Measurements from ENCODE around the gene SNAP91.
"Not testable (repeated sequence)": the region's sequence is repeated elsewhere in the genome, so short reads cannot be mapped to it uniquely, and the experiment has no call there.

DNA sequence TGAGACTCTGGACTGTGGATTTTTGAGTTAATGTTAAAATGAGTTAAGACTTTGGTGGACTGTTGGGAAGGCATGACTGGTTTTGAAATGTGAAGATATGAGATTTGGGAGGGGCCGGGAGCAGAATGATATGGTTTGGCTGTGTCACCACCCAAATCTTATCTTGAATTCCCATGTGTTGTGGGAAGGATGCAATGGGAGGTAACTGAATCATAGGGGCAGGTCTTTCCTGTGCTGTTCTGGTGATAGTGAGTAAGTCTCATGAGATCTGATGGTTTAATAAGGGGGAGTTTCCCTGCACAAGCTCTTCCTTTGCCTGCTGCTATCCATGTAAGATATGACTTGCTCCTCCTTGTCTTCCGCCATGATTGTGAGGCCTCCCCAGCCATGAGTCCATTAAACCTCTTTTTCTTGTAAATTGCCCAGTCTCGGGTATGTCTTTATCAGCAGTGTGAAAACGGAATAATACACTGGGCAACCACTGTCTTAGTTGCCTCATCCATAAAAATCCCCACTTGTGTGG, 137.2 kb downstream of the SNAP91 start:
- TF ChIP-seq, protein P1, sequence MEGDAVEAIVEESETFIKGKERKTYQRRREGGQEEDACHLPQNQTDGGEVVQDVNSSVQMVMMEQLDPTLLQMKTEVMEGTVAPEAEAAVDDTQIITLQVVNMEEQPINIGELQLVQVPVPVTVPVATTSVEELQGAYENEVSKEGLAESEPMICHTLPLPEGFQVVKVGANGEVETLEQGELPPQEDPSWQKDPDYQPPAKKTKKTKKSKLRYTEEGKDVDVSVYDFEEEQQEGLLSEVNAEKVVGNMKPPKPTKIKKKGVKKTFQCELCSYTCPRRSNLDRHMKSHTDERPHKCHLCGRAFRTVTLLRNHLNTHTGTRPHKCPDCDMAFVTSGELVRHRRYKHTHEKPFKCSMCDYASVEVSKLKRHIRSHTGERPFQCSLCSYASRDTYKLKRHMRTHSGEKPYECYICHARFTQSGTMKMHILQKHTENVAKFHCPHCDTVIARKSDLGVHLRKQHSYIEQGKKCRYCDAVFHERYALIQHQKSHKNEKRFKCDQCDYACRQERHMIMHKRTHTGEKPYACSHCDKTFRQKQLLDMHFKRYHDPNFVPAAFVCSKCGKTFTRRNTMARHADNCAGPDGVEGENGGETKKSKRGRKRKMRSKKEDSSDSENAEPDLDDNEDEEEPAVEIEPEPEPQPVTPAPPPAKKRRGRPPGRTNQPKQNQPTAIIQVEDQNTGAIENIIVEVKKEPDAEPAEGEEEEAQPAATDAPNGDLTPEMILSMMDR (IDR thresholded peaks at IDR 0.05), result not testable (repeated sequence)
- TF ChIP-seq POLR2A (IDR thresholded peaks at IDR 0.05), result not testable (repeated sequence)
